Uterus (tissue), 4 donors: ENCODE measurements around the gene MLIP. TPM values are rescaled to one million over a fixed set of nuclear protein-coding genes. Genes with fewer than 3 reads are reported as not detected.

ENCODE experiments used
- DNase-seq, 2 donors: peaks; one replicate each; pipeline ENCODE4 v3.0.0-alpha.2; 2019 to 2020
- H3K27ac ChIP-seq, 2 donors: fragments of 200-600 bp; sonication (generic); 1 replicate in 1 of 2; 2 replicates in 1 of 2; pipeline ENCODE4 v1.5.1; 2016 to 2018
- H3K27me3 ChIP-seq, 2 donors: fragments of 200-600 bp; sonication (generic); one replicate each; pipeline ENCODE4 v1.5.1; 2018 to 2019; ENCODE audit warnings: control low read depth in 1 of 2
- H3K36me3 ChIP-seq, 2 donors: fragments of 200-600 bp; sonication (generic); one replicate each; pipeline ENCODE4 v1.5.1; 2019; ENCODE audit warnings: control low read depth in 1 of 2
- H3K4me1 ChIP-seq, 2 donors: fragments of 200-600 bp; sonication (generic); one replicate each; pipeline ENCODE4 v1.5.1; 2018 to 2019; ENCODE audit warnings: control low read depth in 1 of 2
- H3K4me3 ChIP-seq, 2 donors: fragments of 200-600 bp; sonication (generic); 1 replicate in 1 of 2; 2 replicates in 1 of 2; pipeline ENCODE4 v1.5.1; 2018 to 2019; ENCODE audit warnings: mild to moderate bottlenecking in 1 of 2
- H3K9me3 ChIP-seq, 2 donors: fragments of 200-600 bp; sonication (generic); one replicate each; pipeline ENCODE4 v1.5.1; 2019; ENCODE audit warnings: control low read depth in 1 of 2
- POLR2A ChIP-seq, 2 donors: fragments of 450-650 bp; IDR thresholded peaks; one replicate each; pipeline ENCODE4 v1.6.1; 2016; ENCODE audit warnings: antibody characterized with exemption in 2 of 2, mild to moderate bottlenecking in 1 of 2, moderate library complexity in 1 of 2
- intact Hi-C: fragments of 100-400 bp; cut with DNase I; formaldehyde crosslinking; loops from one replicate; pipeline ENCODE4 v1.15.1; 2023; ENCODE audit warnings: low total_unique reads
- total RNA-seq, 4 donors: library from RNA; depleted of rRNA in 3 of 4; stranded (reverse); fragments of >200 nt in 3 of 4; gene quantifications; one replicate each; pipeline versions ENCODE4 v1.1.0 to v1.2.4, GENCODE V29; 2014 to 2023
- TF ChIP-seq, protein P1 (sequence below), 4 experiments: fragments of 200-600 bp in 2 of 4; fragments of 450-650 bp in 2 of 4; sonication (generic) in 2 of 4; IDR thresholded peaks; one replicate each; pipeline ENCODE4 v1.5.1; 2016 to 2019; ENCODE audit warnings: antibody characterized with exemption in 4 of 4, mild to moderate bottlenecking in 2 of 4, moderate library complexity in 1 of 4
- donor health status: DM: yes; HTN: yes; CAD: no.

MLIP gene
- total RNA-seq, 4 donors from 2014 or later, result not detected

DNA sequence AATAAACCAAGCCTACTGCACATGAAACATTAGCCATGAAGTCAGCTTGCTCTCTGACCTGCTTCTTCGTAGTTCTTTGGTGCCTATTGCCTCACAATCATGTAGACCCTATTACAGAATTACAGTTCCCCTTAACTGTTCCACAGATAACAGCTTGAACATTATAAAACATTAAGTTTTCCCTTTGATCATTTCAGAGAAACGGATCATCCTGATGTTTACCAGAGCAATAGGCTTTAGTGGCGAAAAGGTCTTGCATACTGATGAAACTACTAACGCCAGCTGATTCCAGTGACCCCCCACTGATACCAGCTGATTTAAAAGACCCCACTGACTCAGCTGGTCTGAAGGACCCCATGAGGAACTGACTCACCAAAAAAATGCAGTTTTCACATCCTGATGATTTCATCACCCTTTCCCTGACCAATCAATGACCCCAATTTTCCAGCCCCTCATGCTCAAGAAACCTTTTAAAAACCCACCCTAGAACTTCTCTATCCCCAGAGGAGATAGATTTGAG is 39.4 kb upstream of the MLIP start:
- no peaks in the 10 kb centered on the region for H3K27me3 ChIP-seq
- no peak for DNase-seq
- no peaks in the 10 kb centered on the region for H3K4me1 ChIP-seq
- H3K9me3 ChIP-seq, result no peaks in the 10 kb centered on the region
- no peak overlapping the region for H3K27ac ChIP-seq
- H3K4me3 ChIP-seq, result no peak overlapping the region
- no peaks in the 10 kb centered on the region for H3K36me3 ChIP-seq
- TF ChIP-seq, protein P1, sequence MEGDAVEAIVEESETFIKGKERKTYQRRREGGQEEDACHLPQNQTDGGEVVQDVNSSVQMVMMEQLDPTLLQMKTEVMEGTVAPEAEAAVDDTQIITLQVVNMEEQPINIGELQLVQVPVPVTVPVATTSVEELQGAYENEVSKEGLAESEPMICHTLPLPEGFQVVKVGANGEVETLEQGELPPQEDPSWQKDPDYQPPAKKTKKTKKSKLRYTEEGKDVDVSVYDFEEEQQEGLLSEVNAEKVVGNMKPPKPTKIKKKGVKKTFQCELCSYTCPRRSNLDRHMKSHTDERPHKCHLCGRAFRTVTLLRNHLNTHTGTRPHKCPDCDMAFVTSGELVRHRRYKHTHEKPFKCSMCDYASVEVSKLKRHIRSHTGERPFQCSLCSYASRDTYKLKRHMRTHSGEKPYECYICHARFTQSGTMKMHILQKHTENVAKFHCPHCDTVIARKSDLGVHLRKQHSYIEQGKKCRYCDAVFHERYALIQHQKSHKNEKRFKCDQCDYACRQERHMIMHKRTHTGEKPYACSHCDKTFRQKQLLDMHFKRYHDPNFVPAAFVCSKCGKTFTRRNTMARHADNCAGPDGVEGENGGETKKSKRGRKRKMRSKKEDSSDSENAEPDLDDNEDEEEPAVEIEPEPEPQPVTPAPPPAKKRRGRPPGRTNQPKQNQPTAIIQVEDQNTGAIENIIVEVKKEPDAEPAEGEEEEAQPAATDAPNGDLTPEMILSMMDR (IDR thresholded peaks at IDR 0.05), result no peak
- TF ChIP-seq POLR2A (IDR thresholded peaks at IDR 0.05), result no peak
- intact Hi-C loops, result no loop called here

DNA sequence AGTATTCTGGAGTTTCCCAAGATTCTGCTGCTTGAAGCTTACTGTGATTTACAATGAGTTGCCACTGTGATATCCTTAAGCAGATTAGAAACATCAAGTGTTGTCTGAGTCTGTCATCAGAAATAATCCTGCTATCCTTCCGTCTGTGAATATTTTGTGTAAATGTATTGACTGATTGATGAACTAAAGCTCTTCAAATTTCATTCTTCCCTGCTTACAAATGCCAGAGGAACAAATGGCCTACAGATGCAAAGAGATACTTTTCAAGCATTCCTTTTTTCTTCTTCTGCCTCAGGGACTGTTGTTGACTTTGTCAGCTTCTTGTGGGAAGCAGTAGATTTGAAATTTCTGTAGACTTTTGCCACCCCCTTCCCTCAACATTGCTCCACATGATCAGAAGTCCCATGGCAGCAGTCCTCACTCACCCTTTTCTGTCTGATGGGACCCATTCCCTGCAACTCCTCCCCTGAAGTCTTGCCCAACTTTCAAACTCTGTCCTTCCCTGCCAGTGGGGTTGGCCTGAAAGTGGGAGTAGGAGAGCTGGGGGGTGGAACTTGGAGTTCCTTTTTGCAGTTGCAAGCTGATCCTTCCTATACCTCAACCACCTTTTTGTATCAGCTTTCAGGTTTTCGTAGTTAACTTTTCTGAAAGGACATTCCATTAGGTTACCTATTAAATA is 38.5 kb upstream of the MLIP start:
- Histone ChIP-seq H3K4me3 (no peak overlapping the region), H3K4me1 (no peaks in the 10 kb centered on the region), H3K27ac (no peak overlapping the region), H3K9me3 (no peaks in the 10 kb centered on the region), H3K36me3 (no peaks in the 10 kb centered on the region), H3K27me3 (no peaks in the 10 kb centered on the region)
- TF ChIP-seq POLR2A (IDR thresholded peaks at IDR 0.05), result no peak
- TF ChIP-seq, protein P1 (IDR thresholded peaks at IDR 0.05), result no peak
- intact Hi-C loops, result no loop called here
- DNase-seq, result no peak

DNA sequence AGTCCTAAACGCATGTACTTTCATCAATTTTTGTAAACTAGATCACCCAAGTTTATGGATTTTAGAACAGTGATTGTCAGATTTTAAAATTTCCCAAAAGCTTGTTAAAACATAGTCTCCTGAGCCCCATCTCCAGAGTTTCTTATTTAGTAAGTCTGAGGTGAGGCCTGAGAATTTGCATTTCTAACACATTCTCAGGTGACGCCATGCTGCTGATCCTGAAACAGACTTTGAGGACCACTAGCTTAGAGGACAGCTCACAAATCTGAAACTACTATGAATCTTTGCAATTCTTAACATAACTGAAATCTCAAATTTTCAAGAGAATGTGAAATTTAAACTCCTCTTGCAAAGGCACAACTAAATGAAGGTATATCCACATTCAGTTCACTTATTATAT is 37.8 kb upstream of the MLIP start:
- Histone ChIP-seq H3K4me1 (no peaks in the 10 kb centered on the region), H3K27ac (no peak overlapping the region), H3K36me3 (no peaks in the 10 kb centered on the region), H3K4me3 (no peak overlapping the region), H3K27me3 (no peaks in the 10 kb centered on the region), H3K9me3 (no peaks in the 10 kb centered on the region)
- DNase-seq, result no peak
- intact Hi-C loops, result no loop called here
- TF ChIP-seq, protein P1 (IDR thresholded peaks at IDR 0.05), result no peak
- no peak for TF ChIP-seq POLR2A (IDR thresholded peaks at IDR 0.05)

DNA sequence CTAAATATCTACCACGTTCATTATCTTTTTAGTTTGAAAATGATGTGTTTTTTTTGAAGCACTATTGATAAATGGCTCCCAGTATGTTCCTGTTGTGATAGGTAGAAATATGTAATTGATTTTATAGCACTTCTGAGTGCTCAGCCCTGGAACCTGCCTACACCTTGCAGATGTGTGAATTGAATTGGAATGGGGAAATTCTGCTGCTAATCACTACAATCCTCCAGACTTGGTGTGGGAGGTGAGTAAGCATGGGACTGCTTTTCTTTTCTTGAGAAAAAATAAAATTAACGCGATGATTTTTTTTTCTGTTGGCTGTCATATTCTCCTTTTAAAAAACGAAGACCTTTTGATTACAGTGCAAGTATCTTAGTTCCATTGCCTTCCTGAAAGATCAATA is 37.1 kb upstream of the MLIP start:
- Histone ChIP-seq H3K36me3 (no peaks in the 10 kb centered on the region), H3K4me3 (no peak overlapping the region), H3K27me3 (no peaks in the 10 kb centered on the region), H3K27ac (no peak overlapping the region), H3K4me1 (no peaks in the 10 kb centered on the region), H3K9me3 (no peaks in the 10 kb centered on the region)
- TF ChIP-seq, protein P1 (IDR thresholded peaks at IDR 0.05), result no peak
- no peak for TF ChIP-seq POLR2A (IDR thresholded peaks at IDR 0.05)
- no peak for DNase-seq
- intact Hi-C loops, result no loop called here

DNA sequence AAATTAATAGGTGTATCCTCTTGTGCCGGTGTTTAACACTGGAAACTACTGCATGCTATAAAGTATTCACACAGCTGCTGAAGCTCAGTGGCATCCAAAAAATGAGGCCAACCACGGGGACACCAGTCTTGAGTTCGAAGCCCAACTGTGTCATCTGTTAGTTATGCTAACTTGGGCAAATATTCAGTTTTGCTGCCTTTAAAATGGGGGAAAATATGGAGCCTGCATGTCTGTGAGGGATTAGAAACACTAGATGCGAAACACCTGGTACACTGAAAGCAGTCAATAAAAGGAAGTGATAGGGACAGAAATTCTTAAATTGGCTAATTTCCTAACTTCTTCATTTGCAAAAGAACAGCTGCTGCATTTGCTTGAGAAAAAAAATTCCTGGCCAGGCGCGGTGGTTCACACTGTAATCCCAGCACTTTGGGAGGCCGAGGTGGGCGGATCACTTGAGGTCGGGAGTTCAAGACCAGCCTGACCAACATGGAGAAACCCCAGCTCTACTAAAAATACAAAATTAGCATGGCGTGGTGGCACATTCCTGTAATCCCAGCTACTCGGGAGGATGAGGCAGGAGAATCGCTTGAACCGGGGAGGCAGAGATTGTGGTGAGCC is 36.6 kb upstream of the MLIP start:
- TF ChIP-seq, protein P1 (IDR thresholded peaks at IDR 0.05), result no peak
- TF ChIP-seq POLR2A (IDR thresholded peaks at IDR 0.05), result no peak
- no peaks in the 10 kb centered on the region for H3K4me1 ChIP-seq
- H3K36me3 ChIP-seq, result no peaks in the 10 kb centered on the region
- H3K27ac ChIP-seq, result no peak overlapping the region
- no peaks in the 10 kb centered on the region for H3K27me3 ChIP-seq
- intact Hi-C loops, result no loop called here
- no peaks in the 10 kb centered on the region for H3K9me3 ChIP-seq
- DNase-seq, result no peak
- no peak overlapping the region for H3K4me3 ChIP-seq
